GM21515 (cell line): ENCODE data around the gene SLC35G6.
"Not testable (repeated sequence)": the region's sequence is repeated elsewhere in the genome, so short reads cannot be mapped to it uniquely, and the experiment has no call there.

ENCODE experiments used
- ATAC-seq: cut with Tn5 transposase; IDR thresholded peaks from one replicate; pipeline ENCODE4 v1.9.1; 2021; ENCODE audit not compliant: unreplicated experiment

Gene SLC35G6

GRCh38 chr17:7481275-7481674 lies at the start of gene SLC35G6:
SLC35G6 (plus strand) TSS chr17:7481446; CDS start chr17:7481517, 71 bp downstream.
- not testable (repeated sequence) for ATAC-seq

GRCh38 chr17:7432296-7432695 lies 49.0 kb upstream of the SLC35G6 start:
- ATAC-seq: no peak

GRCh38 chr17:7435676-7436555 lies 45.3 kb upstream of the SLC35G6 start:
- peak; percentile 20 for ATAC-seq

- ATAC-seq: no peak
Observed at GRCh38 chr17:7436556-7437368, 44.5 kb upstream of the SLC35G6 start.

GRCh38 chr17:7437369-7437863 lies 43.8 kb upstream of the SLC35G6 start:
- ATAC-seq: no peak

- ATAC-seq: no peak
Observed at GRCh38 chr17:7437950-7438614, 43.2 kb upstream of the SLC35G6 start.

GRCh38 chr17:7438656-7439460 lies 42.4 kb upstream of the SLC35G6 start:
- no peak for ATAC-seq

GRCh38 chr17:7439462-7440112 lies 41.7 kb upstream of the SLC35G6 start, which contains the start of gene FGF11:
FGF11 (plus strand) TSS chr17:7439512; CDS start chr17:7439621, 109 bp downstream.
- ATAC-seq: no peak

GRCh38 chr17:7440113-7440833 lies 41.0 kb upstream of the SLC35G6 start:
- no peak for ATAC-seq

GRCh38 chr17:7440834-7441195 lies 40.4 kb upstream of the SLC35G6 start:
- ATAC-seq: no peak

GRCh38 chr17:7441266-7441665 lies 40.0 kb upstream of the SLC35G6 start:
- no peak for ATAC-seq

- ATAC-seq: no peak
Observed at GRCh38 chr17:7442142-7442541, 39.1 kb upstream of the SLC35G6 start.

GRCh38 chr17:7443499-7444485 lies 37.5 kb upstream of the SLC35G6 start:
- no peak for ATAC-seq

- ATAC-seq: no peak
Observed at GRCh38 chr17:7444682-7445618, 36.3 kb upstream of the SLC35G6 start, which contains the start of gene CHRNB1. CHRNB1 (plus strand) TSS chr17:7445061; CDS start chr17:7445128, 67 bp downstream.

- ATAC-seq: no peak
Observed at GRCh38 chr17:7445619-7445968, 35.7 kb upstream of the SLC35G6 start.

- ATAC-seq: no peak
Observed at GRCh38 chr17:7448461-7448860, 32.8 kb upstream of the SLC35G6 start.
